22Rv1 (cell line): ENCODE results near the gene RB1.

Source experiments
- CTCF ChIP-seq: fragments of 450-650 bp; IDR thresholded peaks from 2 replicates; pipeline ENCODE4 v1.5.1; 2017; ENCODE audit warnings: mild to moderate bottlenecking
- ZFX ChIP-seq: fragments of 450-650 bp; IDR thresholded peaks from 2 replicates; pipeline ENCODE4 v1.6.1; 2017; ENCODE audit warnings: antibody characterized with exemption, borderline replicate concordance

GRCh38 chr13:48431431-48431830 lies 127.9 kb downstream of the RB1 start:
- no peak for TF ChIP-seq CTCF
- no peak for TF ChIP-seq ZFX
